HG03045 (cell line): ENCODE measurements around the gene DPH2.

ENCODE experiments used
- ATAC-seq: cut with Tn5 transposase; IDR thresholded peaks from one replicate; pipeline ENCODE4 v1.9.1; 2021; ENCODE audit warnings: mild to moderate bottlenecking, moderate library complexity; ENCODE audit not compliant: unreplicated experiment

DPH2 gene

DNA sequence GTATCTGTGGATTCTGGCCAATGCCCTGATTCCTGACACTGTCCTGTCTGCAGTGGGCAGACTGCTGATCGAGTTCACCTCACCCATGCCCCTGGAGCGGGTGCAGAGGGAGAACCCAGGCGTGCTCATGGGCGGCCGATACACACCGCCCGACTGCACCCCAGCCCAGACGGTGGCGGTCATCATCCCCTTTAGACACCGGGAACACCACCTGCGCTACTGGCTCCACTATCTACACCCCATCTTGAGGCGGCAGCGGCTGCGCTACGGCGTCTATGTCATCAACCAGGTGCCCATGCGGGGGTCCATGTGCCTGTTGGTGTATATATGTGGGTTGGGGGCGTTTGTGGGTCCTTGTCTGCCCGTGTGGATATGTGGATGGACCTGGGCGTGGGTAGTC lies 11.8 kb downstream of the DPH2 start:
- no peak for ATAC-seq

DNA sequence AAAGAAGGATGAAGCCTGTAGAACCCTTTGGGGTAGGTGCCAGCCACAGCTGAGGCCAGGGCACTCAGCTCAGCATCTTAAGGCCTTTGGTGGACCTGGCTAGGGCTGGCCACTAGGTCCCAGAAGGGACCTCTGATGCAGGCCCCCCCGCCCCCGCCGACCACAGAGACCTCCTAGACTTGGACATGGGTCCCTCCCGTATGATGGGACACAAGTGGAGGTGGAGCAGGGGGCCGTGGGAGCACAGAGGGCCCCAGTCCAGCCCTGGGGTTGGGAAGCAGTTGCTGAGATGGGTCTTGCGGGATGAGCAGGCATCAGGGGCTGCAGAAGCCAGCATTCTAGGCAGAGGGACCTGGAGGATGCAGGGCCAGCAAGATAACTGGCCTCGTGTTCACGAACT lies 12.4 kb downstream of the DPH2 start:
- ATAC-seq: no peak

DNA sequence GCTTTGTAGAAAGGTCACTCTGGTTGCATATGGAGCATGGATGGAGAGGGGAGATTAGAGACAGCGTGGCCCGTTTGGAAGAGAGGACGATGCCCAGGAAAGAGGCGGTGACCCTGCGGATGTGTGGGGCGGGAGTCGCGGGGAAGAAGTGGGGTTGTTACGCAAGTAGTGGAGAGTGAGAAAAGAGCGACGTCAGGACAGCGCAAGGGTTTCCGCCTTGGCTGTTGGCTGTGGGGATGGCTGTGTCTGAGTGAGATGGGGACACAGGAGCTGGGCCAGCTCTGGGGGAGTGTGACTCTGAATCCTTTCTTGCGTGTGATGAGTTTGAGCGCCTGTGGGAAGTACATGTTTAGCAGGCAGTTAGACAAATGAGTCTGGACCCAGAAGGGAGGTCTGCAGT lies 13.0 kb downstream of the DPH2 start:
- no peak for ATAC-seq

DNA sequence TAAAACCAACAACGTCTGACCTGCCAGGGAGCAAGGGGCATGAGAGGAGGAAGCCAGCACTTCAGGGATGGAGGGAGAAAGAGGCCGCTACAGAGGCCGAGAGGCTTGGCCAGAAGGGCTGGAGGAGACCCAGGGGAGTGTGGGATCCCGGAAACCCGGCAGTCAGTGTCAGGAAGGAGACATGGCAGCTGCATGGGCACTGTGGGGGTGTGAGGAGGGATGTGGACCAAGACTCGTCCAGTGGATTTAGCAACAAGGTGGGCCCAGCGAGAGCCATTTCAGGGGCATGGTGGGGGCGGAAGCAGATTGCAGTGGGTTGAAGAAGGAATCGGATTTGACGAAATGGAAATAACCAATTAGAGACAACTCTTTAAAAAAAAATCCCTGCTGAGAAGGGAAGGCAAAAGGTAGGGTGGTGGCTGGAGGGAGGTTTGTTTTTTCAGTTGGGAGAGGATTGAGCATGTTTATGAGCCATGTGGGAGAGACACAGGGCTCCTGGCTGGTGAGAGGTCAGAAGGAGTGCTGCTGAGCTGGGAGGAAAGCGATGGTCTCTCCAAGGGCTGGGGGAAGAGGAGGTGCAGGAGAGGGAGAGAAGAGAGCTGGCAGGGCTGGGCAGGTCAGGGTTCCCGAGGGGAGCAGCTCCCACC lies 13.6 kb downstream of the DPH2 start:
- no peak for ATAC-seq

DNA sequence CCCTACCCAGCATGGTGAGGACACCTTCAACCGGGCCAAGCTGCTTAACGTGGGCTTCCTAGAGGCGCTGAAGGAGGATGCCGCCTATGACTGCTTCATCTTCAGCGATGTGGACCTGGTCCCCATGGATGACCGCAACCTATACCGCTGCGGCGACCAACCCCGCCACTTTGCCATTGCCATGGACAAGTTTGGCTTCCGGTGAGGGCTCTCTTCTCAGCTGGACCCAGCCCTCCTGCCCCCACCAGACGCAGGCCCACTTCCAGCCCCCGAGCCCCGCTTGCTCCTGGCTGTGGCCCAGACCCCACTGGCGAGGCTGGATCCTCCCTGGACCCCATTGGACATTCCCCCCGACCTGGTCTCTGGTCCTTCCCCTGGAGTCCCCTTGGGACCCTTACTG lies 15.0 kb downstream of the DPH2 start:
- ATAC-seq: no peak

DNA sequence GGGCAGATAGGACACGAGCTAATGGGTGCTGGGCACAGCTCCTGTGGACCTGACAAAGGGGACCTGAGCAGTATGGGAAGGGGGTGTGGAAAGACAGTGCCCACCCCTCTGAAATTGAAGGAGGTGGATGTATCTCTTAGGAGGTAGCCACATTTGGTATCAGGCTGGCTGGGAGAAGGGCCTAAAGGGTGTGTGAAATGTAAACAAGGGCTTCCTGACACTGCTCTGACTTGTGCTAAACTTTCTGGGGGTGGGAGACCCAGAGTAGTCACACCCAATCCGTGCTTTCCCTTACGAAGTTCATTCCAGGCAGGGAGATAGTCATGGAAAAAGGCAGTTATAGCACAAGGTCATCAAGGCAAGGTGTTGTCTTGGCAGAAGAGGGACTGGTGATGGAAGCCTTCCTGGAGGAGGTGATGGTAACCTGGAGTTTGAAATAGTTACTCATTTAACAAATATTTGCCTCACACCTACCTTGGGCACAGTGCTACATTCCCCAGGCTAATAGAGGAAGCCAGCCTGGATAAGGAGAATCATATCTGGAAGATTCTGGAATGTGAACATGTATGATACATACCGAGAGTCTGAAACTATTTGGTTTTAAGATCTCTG lies 16.3 kb downstream of the DPH2 start:
- no peak for ATAC-seq

DNA sequence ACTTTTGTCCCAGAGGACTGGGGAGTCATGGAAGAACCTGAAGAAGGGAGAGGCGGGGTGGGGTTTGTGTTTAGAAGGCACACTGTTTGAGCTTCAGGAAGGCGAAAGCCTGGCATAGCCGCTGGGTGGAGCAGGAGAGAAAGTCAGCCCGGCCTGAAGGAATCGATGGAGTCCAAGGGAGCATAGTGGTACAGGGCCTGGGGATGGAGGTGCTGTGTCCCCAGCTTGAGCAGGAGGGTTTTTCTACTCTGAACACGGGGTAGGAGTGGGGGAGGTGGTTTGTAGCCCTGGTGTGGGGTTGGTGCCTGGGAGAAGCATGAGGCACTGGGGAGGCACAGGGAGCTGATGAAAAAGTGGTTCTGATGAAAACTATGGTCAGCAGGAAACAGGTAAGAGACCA lies 16.9 kb downstream of the DPH2 start:
- ATAC-seq: no peak

DNA sequence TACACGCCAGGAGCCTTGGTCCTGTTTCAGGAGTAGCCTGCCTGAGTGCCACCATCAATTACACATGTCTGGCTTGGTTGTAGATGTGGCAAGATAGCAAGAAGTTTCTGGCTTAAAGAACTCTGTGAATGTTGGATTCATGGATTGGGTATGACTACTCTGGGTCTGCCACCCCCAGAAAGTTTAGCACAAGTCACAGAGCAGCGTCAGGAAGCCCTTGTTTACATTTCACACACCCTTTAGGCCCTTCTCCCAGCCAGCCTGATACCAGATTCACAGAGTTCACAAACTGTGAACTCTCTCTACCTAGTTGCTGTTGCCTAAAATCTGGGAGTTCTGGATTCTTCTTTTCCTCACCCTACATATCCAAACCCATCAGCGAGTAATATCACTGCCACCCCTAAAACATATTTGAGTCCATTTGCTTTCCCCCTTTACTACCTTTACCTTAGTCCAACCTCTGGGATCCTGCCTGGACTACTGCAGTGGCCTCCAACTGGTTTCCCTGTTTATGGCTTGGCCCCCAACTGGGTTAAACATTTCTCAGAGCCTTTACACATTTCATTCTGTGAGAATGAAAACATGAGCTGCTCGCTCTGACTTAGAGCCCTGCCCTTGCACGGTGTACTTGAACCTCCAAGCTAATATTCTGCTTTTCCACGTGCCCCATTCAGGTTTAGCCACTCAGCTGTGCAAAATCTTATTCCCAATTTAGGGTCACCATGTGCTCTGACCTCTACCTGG lies 17.5 kb downstream of the DPH2 start:
- ATAC-seq: no peak

DNA sequence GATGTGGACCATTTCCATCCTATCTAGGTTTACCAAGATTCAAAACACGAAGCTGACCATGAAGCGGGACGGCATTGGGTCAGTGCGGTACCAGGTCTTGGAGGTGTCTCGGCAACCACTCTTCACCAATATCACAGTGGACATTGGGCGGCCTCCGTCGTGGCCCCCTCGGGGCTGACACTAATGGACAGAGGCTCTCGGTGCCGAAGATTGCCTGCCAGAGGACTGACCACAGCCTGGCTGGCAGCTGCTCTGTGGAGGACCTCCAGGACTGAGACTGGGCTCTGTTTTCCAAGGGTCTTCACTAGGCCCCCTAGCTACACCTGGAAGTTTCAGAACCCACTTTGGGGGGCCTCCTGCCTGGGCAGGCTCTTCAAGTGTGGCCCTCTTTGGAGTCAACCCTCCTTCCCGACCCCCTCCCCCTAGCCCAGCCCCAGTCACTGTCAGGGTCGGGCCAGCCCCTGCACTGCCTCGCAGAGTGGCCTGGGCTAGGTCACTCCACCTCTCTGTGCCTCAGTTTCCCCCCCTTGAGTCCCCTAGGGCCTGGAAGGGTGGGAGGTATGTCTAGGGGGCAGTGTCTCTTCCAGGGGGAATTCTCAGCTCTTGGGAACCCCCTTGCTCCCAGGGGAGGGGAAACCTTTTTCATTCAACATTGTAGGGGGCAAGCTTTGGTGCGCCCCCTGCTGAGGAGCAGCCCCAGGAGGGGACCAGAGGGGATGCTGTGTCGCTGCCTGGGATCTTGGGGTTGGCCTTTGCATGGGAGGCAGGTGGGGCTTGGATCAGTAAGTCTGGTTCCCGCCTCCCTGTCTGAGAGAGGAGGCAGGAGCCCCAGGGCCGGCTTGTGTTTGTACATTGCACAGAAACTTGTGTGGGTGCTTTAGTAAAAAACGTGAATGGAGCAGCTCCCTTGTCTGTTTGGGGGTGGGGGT lies 20.7 kb downstream of the DPH2 start:
- no peak for ATAC-seq

DNA sequence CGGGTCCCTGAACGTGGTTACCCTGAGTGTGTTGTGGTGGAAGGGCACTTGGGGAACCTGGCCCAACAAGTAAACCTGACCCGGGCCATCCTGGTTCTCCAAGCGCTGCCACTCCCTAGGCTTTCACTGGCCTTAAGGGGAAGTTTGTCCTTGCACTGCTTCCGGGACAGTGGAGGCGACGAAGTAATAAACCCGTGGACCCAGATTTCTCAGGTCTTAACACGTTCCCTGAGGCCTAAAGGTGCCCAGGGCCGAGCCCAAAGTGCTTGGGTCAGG lies 21.3 kb downstream of the DPH2 start:
- no peak for ATAC-seq

DNA sequence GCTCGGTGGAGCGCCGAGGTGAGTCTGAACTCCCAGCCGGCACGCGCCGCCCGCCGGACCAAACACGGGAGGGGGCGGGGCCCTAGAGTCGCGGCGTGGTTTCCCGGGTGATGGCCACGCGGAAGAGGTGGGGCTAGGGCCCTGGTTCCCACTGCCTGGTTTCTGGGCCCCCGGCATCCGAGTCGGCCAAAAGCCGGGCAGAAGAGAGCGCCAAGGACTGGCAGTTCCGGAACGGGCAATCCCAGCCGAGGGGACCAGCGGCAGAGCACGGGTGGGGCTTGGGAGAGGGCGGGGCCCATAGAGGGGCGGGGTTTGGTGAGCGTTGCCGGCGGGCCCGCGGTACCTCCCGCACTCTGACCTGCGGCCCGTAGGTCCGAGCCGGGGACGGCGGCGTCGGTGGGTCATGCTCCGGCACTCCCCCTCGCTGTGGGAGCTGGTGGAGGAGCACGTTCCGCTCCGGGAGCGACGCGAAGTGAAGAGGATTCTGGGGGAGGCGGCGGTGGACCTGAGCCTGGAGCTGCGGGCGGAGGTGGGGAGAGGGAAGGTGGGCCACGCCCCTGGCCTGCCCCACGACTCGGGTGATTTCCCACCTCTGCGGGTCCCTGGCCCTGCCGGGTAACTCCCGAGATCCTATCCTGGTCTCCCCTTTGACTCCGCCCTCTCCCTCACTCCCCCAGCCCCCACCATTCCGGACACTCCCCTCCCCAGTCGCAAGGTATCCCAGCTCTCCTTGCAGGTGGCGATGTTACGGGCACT lies 21.8 kb downstream of the DPH2 start, which contains the start of gene CCDC24:
Gene CCDC24, plus strand, starts transcription at position 124 of the 756 bp plus-strand sequence. Its CDS starts 280 bp downstream, at position 404.
- ATAC-seq: peak; percentile 73

DNA sequence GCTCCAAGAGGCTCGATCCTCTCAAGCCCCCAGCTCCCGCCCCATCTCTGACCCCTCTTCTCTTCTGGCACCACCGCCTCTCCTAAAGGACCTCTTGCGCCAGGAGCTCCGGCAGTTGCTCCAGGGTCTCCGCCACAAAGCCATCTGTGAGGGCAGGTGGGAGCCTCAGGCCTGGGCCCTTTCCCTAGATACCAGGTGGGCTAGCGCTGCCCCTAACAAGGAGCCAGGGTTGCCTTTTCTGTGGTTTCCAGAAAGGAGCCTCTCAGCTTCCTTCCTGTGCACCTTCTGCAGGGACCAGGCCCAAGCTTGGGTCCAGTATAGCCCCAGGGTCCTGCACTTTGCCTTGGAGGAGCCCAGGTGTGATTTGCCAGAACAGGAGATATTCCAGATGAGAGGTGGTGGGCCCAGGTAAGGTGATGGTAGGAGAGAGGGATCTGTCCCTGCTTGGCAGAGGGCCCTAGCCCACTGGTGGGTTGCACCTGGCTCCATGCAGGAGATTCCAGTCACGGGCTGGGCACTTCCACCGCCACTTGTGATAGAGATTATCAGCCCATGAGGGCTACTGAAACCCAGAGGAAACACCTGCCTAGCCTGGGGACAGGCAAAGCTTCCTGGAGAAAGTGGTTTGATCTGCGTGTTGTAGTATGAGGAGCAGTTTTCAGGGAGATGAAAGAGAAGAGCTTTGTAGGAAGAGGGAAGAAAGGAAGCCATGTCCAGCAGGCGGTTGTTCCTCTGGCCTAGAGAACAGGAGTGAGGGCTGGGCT lies 22.6 kb downstream of the DPH2 start:
- no peak for ATAC-seq

DNA sequence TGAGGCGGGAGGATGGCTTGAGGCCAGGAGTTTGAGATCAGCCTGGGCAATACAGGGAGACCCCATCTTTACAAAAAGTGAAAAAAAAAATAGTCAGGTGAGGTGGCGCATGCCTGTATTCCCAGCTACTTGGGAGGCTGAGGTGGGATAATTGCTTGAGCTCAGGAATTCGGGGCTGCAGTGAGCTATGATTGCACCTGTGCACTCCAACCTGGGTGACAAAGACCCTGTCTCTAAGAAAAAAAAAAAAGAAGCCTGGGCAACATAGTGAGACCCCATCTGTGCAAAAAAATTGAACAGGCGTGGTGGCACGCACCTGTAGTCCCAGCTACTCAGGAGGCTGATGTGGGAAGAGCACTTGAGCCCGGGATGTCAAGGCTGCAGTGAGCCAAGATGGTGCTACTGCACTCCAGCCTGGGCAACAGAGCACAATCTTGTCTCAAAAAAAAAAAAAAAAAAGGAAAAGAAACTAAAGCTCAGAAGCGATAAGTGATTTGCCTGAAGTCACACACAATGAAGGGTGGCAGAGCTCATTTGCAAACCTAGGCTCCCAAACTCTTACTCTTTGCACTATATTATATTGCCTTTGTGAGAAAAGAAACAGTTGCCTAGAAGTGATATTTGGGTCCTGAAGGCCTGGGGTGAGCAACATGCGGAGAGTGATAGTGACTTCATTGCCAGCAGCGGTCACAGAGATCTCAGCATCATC lies 23.6 kb downstream of the DPH2 start:
- no peak for ATAC-seq

DNA sequence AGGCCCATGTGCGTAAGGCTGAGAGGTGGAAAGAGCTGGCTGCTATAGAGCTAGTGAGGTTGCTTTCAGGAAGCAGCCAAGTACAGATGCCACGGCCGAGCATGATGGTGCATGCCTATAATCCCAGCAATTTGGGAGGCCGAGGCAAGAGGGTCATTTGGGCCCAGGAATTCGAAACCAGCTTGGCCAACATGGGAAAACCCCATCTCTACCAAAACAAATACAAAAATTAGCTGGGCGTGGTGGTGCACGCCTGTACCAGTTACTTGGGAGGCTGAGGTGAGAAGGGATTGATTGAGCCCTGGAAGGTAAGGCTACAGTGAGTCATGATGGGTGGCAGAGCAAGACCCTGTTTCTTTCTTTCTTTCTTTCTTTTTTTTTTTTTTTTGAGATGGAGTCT lies 24.3 kb downstream of the DPH2 start:
- no peak for ATAC-seq

DNA sequence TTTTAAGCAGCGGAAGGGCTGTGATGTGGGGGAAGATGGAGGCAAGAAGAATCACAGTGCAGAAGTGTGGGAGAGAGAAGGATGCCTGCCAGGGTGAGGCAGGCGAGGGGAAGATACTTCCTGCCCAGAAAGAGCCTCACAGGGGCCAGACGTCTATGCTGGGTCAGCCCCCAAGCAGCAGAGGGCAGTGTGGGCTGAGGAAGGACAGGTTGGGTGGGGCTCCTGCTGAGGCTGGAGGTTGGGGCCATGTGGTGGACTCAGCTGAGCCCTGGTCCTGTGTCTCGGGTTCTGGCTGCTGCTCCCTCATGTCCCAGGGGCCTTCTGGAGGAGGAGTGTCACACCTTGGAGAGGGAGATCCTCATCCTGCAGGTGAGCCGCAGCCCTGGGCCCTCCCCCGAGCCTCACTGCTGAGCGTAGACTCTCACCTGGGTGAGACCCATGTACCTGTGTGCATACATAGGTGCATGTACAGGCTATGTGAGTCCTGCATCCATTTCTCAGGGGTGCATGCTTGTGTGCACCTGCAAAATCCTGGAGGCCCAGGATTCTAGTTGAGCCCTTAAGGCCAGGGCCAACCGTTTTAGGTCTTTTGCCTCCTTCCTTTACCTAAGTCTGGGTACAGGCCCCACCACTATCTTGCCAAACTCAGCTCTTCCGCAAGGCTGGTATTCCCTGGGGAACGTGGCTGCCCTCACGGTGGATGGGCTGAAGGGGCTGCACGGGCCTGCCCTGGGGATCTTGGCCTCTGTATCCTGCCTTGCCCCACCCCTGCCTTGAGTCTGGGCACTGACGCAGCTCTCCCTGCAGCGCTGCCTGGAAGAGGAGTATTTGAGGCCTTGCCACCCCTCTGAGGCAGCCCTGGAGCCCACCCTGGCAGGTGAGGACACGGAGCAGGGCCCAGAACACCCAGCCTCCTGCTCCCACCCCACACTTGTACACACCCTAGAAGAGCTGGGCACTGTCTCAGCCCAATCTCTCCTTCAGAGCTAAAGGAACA lies 25.3 kb downstream of the DPH2 start:
- ATAC-seq: no peak

DNA sequence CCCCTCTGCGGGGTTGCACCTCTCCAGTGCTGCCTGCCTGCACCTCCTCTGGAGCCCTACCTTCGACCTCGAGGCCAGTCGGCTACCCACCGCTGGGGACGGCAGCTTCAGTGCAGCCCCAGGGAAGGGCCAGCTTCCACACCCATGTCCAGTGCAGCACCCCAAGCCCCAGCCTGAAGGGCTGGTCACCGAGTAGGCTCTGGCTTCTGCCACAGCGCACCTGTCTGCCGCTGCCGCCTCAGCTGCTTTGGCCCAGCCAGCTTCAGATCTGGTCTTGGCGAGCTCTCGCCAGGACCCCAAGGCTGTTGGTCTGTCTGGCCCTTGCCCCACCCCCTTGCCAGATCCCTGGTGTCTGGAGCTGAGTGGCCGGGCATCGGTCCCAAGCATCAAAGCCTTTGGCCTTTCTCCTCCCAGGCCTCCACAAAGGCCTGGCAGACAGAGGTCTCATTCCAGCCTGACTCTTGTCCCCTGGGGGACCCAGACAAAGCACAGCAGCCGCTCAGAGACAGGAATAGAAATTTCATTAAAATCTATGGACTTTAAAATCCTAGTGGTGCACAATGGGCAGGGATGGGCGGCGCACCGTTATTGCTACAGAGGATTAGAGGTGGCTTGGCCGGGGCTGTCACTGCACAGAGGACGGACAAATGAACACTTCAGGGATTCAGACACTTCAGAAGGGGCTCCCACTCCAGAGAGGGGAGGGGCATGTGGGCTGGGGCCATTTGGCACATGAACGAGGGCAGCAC lies 26.3 kb downstream of the DPH2 start:
- no peak for ATAC-seq

DNA sequence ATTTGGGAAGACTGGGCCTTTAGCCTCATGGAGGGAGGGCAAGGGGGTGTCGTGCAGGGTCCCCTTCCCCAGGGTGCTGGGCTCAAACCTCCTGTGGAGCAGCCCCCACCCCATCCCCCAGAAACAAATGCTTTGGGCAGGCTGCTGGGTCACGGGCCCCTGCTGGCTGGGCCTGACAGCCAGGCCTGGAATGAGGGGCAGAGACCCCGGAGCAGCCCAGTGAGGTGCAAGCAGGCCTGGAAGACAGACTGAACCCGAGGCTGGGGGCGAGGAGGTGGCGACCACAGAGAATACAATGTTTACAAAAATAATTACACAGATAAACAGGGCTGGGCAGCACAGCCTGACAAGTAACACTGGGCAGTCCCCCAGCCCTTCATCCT lies 26.9 kb downstream of the DPH2 start:
- no peak for ATAC-seq
